ENCODE data around the gene INSYN2B.

- TF ChIP-seq EZH2 (optimal IDR thresholded peaks at IDR 0.05; ENCODE audit: low read depth, low read length): no peak
- TF ChIP-seq CTCF (IDR thresholded peaks at IDR 0.05; ENCODE audit: low read length): no peak
- TF ChIP-seq EZH2phosphoT487 (IDR thresholded peaks at IDR 0.05; ENCODE audit: low read length): no peak
These were observed 45.3 kb downstream of the INSYN2B start for GRCh38 chr5:169934990-169935389.
